CD4-positive, alpha-beta T cell treated with Interleukin-1 beta for 1 hour (primary cell): ENCODE results near the gene MESP1.

ENCODE experiments used
- DNase-seq, 2 donors: peaks; one replicate each; pipeline ENCODE4 v3.0.0-alpha.2; 2020 to 2022

MESP1 gene

GRCh38 chr15:89707577-89707976, 43.5 kb downstream of the MESP1 start:
- DNase-seq = no peak

- DNase-seq = no peak
Measured at GRCh38 chr15:89704411-89704810, 46.6 kb downstream of the MESP1 start.
